ENCODE measurements around the gene ZFYVE27. TPM values are rescaled to one million over a fixed set of nuclear protein-coding genes. Genes with fewer than 3 reads are reported as not detected.
"Not testable (repeated sequence)": the region's sequence is repeated elsewhere in the genome, so short reads cannot be mapped to it uniquely, and the experiment has no call there.

Gene ZFYVE27
- total RNA-seq, 1 experiment from 2014 or later: 28.7 TPM

DNA sequence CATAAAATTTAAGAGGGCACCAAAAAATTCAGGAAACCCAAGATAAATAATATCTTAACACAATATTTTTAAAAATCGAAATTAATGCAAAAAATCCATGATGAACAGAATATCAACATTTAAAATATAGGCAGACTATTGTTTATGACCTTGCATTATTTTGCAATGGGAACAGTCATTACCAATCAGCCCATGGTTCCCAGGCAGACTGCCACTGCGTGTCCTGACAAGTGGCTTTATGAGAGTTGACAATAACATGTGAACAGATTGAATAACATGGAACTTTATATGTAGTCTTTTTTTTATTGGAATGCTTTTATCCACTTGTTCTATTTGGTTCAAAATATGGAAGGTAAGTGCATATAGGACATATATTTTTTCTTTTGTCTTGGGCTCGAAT, 46.8 kb upstream of the ZFYVE27 start:
- no peaks in the 10 kb centered on the region for H3K27me3 Mint-ChIP-seq (ENCODE audit: insufficient read depth, unreplicated experiment)
- H3K27ac Mint-ChIP-seq (ENCODE audit: low read depth, unreplicated experiment): peak overlapping the region; percentile 93
- H3K9me3 Mint-ChIP-seq (ENCODE audit: unreplicated experiment): no peaks in the 10 kb centered on the region
- TF ChIP-seq, protein P1, sequence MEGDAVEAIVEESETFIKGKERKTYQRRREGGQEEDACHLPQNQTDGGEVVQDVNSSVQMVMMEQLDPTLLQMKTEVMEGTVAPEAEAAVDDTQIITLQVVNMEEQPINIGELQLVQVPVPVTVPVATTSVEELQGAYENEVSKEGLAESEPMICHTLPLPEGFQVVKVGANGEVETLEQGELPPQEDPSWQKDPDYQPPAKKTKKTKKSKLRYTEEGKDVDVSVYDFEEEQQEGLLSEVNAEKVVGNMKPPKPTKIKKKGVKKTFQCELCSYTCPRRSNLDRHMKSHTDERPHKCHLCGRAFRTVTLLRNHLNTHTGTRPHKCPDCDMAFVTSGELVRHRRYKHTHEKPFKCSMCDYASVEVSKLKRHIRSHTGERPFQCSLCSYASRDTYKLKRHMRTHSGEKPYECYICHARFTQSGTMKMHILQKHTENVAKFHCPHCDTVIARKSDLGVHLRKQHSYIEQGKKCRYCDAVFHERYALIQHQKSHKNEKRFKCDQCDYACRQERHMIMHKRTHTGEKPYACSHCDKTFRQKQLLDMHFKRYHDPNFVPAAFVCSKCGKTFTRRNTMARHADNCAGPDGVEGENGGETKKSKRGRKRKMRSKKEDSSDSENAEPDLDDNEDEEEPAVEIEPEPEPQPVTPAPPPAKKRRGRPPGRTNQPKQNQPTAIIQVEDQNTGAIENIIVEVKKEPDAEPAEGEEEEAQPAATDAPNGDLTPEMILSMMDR (IDR thresholded peaks at IDR 0.05; ENCODE audit: unreplicated experiment): no peak
- TSS peak; percentile 67 for BruUV-seq (replicated peaks)
- ChIA-PET POLR2A (interaction anchor here (0.7 to 24.4 kb wide), 14 partner anchors 8 to 1990 kb away, joined by 3 to 915 read pairs (median 8); partner anchors contain the start of genes ENTPD7, MARVELD1, PI4K2A and ZFYVE27), CTCF (interaction anchor here (0.9 to 11.1 kb wide), 7 partner anchors 10 to 77 kb away, joined by 3 to 113 read pairs (median 5); no protein-coding TSS in a partner anchor)
- peak overlapping the region; percentile 14 for H3K4me3 Mint-ChIP-seq (ENCODE audit: unreplicated experiment)
- H3K36me3 Mint-ChIP-seq (ENCODE audit: insufficient read depth, unreplicated experiment): peaks cover 19% of the 10 kb centered on the region
- intact Hi-C loops (cut with micrococcal nuclease): no loop called here
- DNase-seq (ENCODE audit: unreplicated experiment): peak; percentile 83
- H3K4me1 Mint-ChIP-seq (ENCODE audit: insufficient read depth, unreplicated experiment): peaks cover 17% of the 10 kb centered on the region

GRCh38 chr10:97698072-97698655, 38.8 kb upstream of the ZFYVE27 start:
- ChIA-PET POLR2A (interaction anchor here (1.6 to 4.6 kb wide), 4 partner anchors 11 to 38 kb away, joined by 3 to 43 read pairs (median 6); partner anchors contain the start of genes AVPI1 and ZFYVE27), CTCF (interaction anchor here (0.6 to 3.5 kb wide), 8 partner anchors 11 to 51 kb away, joined by 3 to 32 read pairs (median 9); partner anchors contain the start of gene AVPI1)
- H3K4me3 Mint-ChIP-seq (ENCODE audit: unreplicated experiment); DNase-seq (ENCODE audit: unreplicated experiment); BruUV-seq (replicated peaks); H3K27ac Mint-ChIP-seq (ENCODE audit: low read depth, unreplicated experiment); intact Hi-C loops (cut with micrococcal nuclease); H3K9me3 Mint-ChIP-seq (ENCODE audit: unreplicated experiment); H3K36me3 Mint-ChIP-seq (ENCODE audit: insufficient read depth, unreplicated experiment); H3K4me1 Mint-ChIP-seq (ENCODE audit: insufficient read depth, unreplicated experiment); H3K27me3 Mint-ChIP-seq (ENCODE audit: insufficient read depth, unreplicated experiment): not testable (repeated sequence)

DNA sequence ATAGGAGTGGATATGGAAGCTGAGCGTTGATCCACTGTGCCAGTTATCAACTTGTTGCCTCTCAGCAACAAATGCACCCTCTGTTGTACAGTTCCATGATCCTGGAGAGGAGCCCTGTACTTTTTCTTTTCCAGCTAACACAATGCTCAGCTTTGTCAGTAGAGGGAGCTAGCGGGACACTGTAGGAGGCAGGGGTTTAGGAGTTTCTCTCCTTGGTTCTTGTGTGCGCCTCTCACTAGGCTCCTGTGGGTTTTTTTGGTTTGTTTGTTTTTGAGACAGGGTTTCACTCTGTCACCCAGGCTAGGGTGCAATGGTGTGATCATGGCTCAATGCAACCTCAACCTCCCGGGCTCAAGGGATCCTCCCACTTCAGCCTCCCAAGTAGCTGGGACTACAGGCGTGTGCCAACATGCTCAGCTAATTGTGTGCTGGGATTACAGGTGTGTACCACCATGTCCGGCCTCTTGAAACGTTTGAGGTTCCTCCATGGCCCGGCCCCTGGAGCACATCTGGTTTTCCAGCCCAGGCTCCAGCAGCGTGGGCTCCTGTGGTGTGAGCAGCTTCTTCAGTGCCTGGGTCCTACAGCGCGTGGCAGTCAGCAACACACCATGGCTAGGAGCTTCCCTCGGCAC, 35.4 kb upstream of the ZFYVE27 start:
- DNase-seq (ENCODE audit: unreplicated experiment): peak; percentile 88
- Mint-ChIP-seq H3K4me3 (ENCODE audit: unreplicated experiment) (no peak overlapping the region), H3K4me1 (ENCODE audit: insufficient read depth, unreplicated experiment) (peaks cover 8% of the 10 kb centered on the region), H3K36me3 (ENCODE audit: insufficient read depth, unreplicated experiment) (no peaks in the 10 kb centered on the region), H3K27me3 (ENCODE audit: insufficient read depth, unreplicated experiment) (no peaks in the 10 kb centered on the region), H3K9me3 (ENCODE audit: unreplicated experiment) (no peaks in the 10 kb centered on the region), H3K27ac (ENCODE audit: low read depth, unreplicated experiment) (no peak overlapping the region)
- TF ChIP-seq, protein P1 (IDR thresholded peaks at IDR 0.05; ENCODE audit: unreplicated experiment): peak; percentile 80
- ChIA-PET POLR2A (interaction anchor here (0.7 to 20.1 kb wide), 14 partner anchors 8 to 62 kb away, joined by 3 to 915 read pairs (median 8); partner anchors contain the start of genes AVPI1, MARVELD1 and ZFYVE27), CTCF (interaction anchor here (0.5 to 21.1 kb wide), 23 partner anchors 12 to 1610 kb away, joined by 3 to 847 read pairs (median 4); partner anchors contain the start of genes AVPI1, MARVELD1 and ZFYVE27)
- no TSS peak for BruUV-seq (replicated peaks)
- intact Hi-C loops (cut with micrococcal nuclease): loop anchor here (1.0 to 2.0 kb wide), 2 partner anchors 15 to 30 kb away; partner anchors contain the start of gene AVPI1

- intact Hi-C loops (cut with micrococcal nuclease): no loop called here
- TF ChIP-seq, protein P1 (IDR thresholded peaks at IDR 0.05; ENCODE audit: unreplicated experiment): no peak
- no peaks in the 10 kb centered on the region for H3K36me3 Mint-ChIP-seq (ENCODE audit: insufficient read depth, unreplicated experiment)
- CTCF ChIA-PET: interaction anchor here (0.7 to 21.1 kb wide), 6 partner anchors 10 to 167 kb away, joined by 5 to 847 read pairs (median 73); partner anchors contain the start of genes AVPI1, MARVELD1 and ZFYVE27
- H3K9me3 Mint-ChIP-seq (ENCODE audit: unreplicated experiment): no peaks in the 10 kb centered on the region
- DNase-seq (ENCODE audit: unreplicated experiment): no peak
- POLR2A ChIA-PET: interaction anchor here (0.8 to 20.1 kb wide), 8 partner anchors 12 to 33 kb away, joined by 3 to 915 read pairs (median 6); partner anchors contain the start of genes AVPI1, MARVELD1 and ZFYVE27
- no peak overlapping the region for H3K27ac Mint-ChIP-seq (ENCODE audit: low read depth, unreplicated experiment)
- H3K4me1 Mint-ChIP-seq (ENCODE audit: insufficient read depth, unreplicated experiment): peaks cover 8% of the 10 kb centered on the region
- BruUV-seq (replicated peaks): no TSS peak
- H3K4me3 Mint-ChIP-seq (ENCODE audit: unreplicated experiment): no peak overlapping the region
- no peaks in the 10 kb centered on the region for H3K27me3 Mint-ChIP-seq (ENCODE audit: insufficient read depth, unreplicated experiment)
These were observed 33.4 kb upstream of the ZFYVE27 start for GRCh38 chr10:97703398-97704067.

Measured in MCF 10A (cell line).